ENCODE data around the gene LMX1B.

The LMX1B gene

DNA sequence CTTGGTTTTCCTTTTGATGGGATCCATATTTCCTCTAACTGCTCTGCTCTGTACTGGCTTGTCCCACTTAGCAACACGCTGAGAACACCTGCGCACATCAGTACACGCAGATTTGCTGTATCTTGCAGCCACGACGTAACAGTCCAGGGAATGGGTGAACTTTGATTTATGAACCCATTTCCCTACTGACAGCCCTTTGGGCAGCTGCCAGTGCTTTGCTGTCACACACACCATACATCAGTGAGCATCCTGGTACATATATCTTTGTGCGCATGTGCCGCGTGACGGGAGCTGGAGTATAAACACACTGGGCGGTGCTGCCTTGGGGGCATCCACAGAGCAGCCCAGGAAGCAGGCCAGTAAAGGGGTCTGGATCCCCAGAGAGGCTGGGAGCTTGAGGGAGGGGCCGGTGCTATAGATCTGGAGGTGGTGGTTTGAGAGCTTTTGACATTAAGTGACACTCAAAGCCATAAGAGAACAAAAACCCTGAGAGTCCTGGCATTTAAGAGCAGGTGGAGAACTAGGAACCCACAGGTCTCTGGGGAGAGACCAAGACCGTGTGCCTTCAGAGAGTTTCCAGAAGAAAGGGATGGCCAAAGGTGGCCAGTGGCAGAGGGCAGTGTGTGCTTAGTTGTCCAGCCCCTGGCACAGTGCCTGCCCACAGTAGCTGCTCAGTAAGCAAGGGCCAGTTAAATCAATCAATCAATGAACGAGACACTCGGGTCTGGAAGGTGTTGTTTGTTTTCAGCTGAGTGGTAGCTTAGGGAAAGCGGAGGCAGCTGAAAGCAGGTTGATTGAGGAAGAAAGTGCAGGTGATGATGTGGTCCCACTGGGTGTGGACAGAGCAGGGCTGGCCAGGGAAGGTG, 53.7 kb downstream of the LMX1B start:
- TF ChIP-seq, protein P1, sequence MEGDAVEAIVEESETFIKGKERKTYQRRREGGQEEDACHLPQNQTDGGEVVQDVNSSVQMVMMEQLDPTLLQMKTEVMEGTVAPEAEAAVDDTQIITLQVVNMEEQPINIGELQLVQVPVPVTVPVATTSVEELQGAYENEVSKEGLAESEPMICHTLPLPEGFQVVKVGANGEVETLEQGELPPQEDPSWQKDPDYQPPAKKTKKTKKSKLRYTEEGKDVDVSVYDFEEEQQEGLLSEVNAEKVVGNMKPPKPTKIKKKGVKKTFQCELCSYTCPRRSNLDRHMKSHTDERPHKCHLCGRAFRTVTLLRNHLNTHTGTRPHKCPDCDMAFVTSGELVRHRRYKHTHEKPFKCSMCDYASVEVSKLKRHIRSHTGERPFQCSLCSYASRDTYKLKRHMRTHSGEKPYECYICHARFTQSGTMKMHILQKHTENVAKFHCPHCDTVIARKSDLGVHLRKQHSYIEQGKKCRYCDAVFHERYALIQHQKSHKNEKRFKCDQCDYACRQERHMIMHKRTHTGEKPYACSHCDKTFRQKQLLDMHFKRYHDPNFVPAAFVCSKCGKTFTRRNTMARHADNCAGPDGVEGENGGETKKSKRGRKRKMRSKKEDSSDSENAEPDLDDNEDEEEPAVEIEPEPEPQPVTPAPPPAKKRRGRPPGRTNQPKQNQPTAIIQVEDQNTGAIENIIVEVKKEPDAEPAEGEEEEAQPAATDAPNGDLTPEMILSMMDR (IDR thresholded peaks at IDR 0.05; ENCODE audit: borderline replicate concordance, insufficient read depth, low read depth, low read length) = no peak
- H3K4me3 ChIP-seq (ENCODE audit: low read depth, low read length) = no peak overlapping the region

DNA sequence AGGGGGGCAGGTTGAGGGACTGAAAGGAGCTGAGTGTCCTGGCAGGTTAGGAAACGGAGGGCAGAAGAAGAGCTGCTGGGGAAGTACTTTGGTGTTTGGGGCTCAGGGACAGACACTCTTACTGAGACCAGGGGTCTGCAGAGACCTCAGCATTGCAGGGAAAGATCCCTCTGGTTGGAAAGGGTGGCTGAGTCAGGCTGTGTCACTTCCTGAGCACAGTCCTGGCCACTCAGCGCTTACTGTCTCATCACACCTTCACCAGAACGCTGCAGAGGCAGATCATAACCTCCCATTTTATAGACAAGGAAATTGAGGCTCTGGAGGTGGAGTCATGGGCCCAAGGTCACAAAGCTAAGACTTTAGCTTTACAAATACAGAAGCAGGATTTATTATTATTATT, 54.3 kb downstream of the LMX1B start:
- TF ChIP-seq, protein P1 (IDR thresholded peaks at IDR 0.05; ENCODE audit: borderline replicate concordance, insufficient read depth, low read depth, low read length) = no peak
- H3K4me3 ChIP-seq (ENCODE audit: low read depth, low read length) = no peak overlapping the region

DNA sequence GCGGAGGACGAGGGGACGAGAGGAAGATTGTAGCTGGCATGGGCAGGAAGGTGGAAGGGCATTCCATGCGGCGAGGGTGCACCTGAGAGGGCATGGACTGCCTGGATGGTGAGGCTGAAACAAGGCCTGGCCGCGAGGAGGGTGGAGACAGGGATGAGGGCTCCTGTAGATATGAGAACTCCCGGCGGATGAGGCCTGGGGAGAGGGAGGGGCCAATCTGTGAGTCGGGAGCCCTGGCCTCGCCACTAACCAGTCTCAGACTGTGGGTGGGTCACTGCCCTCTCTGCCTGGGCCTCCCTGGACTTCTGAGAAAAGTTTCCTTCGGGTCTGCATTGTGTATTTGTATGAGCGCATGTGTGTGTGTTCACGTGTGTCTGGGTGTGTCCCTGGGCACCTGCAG, 55.4 kb downstream of the LMX1B start:
- TF ChIP-seq, protein P1 (IDR thresholded peaks at IDR 0.05; ENCODE audit: borderline replicate concordance, insufficient read depth, low read depth, low read length) = no peak
- no peak overlapping the region for H3K4me3 ChIP-seq (ENCODE audit: low read depth, low read length)

DNA sequence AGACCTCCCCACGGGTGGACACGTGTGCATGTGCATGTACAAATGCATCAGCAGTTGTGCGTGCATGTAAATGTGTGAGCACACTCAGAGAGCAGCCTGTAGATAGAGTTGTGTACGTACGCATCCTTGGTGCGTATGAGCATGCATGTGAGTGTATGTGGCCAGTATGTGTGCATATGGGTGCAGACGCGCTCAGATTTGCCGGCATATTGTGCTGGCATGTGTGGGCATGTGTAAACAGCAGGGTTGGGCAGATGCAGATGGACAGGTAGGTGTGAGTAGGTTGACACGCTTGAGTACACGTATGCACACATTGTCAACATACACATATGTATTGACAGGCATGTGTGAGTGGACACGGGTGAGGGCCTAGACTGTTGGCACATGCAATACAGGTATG, 56.5 kb downstream of the LMX1B start:
- H3K4me3 ChIP-seq (ENCODE audit: low read depth, low read length) = no peak overlapping the region
- TF ChIP-seq, protein P1 (IDR thresholded peaks at IDR 0.05; ENCODE audit: borderline replicate concordance, insufficient read depth, low read depth, low read length) = no peak

DNA sequence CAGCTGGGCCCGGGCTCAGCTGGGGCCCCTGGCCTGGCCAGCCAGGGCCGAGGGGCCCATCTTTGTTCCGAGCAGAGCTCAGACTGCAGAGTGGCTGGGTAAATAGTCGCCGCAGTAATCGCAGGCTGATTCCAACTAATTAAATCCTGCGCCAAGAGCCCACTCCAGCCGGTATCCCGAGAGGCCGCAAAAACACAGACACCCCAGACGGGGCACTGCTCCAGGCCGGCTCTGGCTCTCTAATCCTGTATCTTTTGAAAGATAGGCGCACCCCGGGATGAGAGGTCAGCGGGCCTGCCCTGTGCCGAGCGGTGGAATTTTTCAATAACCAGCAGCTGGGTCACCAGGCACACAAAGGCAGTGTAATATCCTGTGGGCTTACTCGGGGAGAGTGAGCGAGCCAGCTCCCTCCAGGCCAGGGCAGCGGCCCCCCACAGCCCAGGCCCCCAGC, 57.7 kb downstream of the LMX1B start:
- no peak overlapping the region for H3K4me3 ChIP-seq (ENCODE audit: low read depth, low read length)
- TF ChIP-seq, protein P1 (IDR thresholded peaks at IDR 0.05; ENCODE audit: borderline replicate concordance, insufficient read depth, low read depth, low read length) = no peak

DNA sequence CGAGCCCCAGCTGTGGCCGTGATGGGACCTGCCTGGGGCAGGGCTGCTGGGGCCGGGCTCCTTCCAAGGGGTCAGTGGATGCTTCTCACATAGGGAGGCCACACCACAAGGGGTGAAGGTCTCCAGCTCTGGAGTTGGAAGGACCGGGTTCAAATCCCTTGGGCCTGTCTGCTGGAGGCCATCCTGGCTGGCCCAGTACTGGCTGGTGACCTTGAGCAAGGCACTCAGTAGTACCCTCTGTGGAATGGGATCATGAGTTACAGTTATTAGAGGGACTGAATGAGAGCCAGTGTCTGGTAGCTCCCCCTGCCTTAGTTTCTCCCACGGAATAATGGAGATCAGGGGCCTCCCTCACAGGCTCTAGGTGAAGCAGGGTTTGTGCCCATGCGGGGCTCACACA, 58.3 kb downstream of the LMX1B start:
- TF ChIP-seq, protein P1 (IDR thresholded peaks at IDR 0.05; ENCODE audit: borderline replicate concordance, insufficient read depth, low read depth, low read length) = no peak

More for the DNA sequence above, 58.3 kb downstream of the LMX1B start:
- H3K4me3 ChIP-seq (ENCODE audit: low read depth, low read length) = no peak overlapping the region

All from GM12875 (cell line).